ENCODE results near the gene NEFH.

The NEFH gene

DNA sequence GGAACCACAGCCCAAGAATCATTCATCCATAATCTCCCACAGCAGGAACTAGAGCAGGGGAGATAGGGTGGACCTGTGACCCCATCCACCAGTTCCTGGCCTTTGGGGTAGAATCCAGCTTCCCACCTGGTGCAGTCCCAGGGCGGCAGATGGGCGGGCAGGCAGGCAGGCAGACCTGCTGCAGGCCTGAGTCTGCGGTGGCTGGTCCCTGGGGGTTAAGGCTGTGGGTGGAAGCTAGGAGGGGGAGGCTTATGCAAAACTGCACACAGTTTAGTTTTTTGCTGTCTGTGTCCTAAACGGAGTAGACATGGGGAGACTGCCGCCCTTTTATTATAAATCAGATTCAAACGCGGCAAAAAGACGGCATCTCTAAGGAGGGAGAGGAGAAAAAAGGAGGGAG lies 4.5 kb upstream of the NEFH start:
- no peak for DNase-seq (ENCODE audit: low read depth)
- TF ChIP-seq, protein P1, sequence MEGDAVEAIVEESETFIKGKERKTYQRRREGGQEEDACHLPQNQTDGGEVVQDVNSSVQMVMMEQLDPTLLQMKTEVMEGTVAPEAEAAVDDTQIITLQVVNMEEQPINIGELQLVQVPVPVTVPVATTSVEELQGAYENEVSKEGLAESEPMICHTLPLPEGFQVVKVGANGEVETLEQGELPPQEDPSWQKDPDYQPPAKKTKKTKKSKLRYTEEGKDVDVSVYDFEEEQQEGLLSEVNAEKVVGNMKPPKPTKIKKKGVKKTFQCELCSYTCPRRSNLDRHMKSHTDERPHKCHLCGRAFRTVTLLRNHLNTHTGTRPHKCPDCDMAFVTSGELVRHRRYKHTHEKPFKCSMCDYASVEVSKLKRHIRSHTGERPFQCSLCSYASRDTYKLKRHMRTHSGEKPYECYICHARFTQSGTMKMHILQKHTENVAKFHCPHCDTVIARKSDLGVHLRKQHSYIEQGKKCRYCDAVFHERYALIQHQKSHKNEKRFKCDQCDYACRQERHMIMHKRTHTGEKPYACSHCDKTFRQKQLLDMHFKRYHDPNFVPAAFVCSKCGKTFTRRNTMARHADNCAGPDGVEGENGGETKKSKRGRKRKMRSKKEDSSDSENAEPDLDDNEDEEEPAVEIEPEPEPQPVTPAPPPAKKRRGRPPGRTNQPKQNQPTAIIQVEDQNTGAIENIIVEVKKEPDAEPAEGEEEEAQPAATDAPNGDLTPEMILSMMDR (conservative IDR thresholded peaks at IDR 0.05; ENCODE audit: control insufficient read depth, insufficient read depth, low read depth, low read length) = no peak
- no peak overlapping the region for H3K4me3 ChIP-seq (ENCODE audit: control insufficient read depth, low read depth, low read length)

DNA sequence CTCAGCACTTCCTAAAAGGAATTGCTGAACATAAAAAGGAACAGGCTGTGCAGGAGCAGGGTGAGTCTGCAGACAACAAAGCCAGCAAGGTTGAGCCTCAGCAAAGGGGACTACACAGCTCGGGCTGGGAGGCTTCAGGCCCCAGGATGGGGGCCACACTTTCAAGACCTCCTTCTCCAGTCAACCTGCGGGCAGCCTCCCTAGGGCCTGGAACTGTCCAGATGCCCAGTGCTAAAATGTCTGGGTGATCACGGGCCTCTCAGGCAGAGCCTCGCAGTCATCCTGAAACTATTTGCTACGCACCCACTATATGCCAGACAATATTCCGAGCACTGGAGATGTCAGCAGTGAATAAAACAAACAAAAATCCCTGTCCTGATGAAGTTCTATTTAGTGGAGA lies 3.9 kb upstream of the NEFH start:
- TF ChIP-seq, protein P1 (conservative IDR thresholded peaks at IDR 0.05; ENCODE audit: control insufficient read depth, insufficient read depth, low read depth, low read length) = no peak
- no peak overlapping the region for H3K4me3 ChIP-seq (ENCODE audit: control insufficient read depth, low read depth, low read length)
- DNase-seq (ENCODE audit: low read depth) = no peak

DNA sequence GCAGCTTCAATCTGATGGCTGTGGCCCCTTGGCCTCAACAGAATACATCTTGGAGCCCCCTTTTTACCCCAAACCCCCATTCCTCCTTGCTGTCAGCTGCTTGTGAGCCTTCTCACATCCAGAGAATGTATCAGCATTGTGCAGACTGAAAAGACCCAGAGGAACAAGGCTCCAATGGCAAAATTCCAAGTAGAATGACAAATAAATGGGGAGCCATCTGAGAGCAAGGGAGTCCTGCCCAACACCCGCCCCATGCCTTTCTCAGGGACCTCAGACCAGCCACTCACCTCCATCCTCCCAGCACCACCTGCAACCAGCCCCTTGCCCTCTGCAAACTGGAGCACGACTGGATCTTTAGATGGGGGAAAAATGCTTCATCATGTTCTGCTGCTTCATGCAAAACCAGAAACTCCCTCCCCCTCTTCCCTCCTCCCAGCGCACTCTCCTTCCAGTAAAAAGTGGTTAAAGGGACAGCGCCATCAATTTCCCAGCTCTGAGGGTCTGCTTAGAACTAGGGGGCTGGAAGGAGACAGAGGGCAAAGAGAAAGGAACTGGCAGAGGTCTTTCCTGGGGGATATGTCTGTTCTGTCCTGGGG lies 2.2 kb upstream of the NEFH start:
- no peak overlapping the region for H3K4me3 ChIP-seq (ENCODE audit: control insufficient read depth, low read depth, low read length)
- DNase-seq (ENCODE audit: low read depth) = no peak
- TF ChIP-seq, protein P1 (conservative IDR thresholded peaks at IDR 0.05; ENCODE audit: control insufficient read depth, insufficient read depth, low read depth, low read length) = no peak

DNA sequence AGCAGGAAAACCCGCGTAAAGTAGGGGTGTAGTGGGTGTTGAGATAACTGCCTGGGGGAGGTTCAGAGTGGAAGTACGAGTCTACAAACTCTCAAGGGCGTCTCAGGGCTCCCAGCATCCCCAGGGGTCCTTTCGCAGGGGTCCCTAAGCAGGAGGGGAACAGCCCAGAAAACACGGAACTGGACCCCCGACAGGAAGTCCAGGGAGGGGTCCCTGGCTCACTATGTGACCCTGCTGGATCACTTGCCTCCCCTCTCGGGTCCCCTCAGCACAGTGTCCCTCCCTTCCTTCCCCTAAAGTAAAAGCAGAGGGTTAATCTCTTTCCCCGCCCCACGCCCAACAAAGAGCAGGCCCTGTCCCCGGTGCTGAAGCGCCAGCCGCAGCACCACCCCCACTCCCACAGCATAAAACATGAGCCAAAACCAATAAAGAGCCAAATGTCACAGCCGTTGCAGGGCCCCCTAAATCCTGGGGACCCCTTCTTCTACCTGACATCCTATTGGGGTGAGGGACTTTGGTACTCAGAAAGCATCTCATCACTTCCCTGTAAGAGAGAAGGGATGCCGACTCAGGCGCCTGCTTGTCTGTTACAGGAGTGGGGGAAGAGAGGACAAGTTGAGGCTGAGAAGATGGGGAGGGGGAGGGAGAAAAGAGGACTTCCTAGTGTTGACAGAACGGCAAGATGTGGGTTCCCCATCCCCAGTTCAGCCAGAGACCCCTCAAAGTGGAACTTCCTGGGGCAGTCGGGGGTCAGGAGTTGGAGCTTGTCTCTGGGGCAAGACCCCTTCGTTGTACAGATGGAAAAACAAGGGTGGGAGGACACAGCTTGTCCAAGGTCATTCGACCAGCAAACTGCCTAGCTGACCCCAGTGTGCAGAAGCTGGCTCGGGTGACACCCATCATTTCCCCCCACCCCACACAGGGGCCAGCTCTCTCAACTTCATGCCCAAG lies 1.4 kb upstream of the NEFH start:
- TF ChIP-seq, protein P1 (conservative IDR thresholded peaks at IDR 0.05; ENCODE audit: control insufficient read depth, insufficient read depth, low read depth, low read length) = no peak
- no peak overlapping the region for H3K4me3 ChIP-seq (ENCODE audit: control insufficient read depth, low read depth, low read length)
- no peak for DNase-seq (ENCODE audit: low read depth)

DNA sequence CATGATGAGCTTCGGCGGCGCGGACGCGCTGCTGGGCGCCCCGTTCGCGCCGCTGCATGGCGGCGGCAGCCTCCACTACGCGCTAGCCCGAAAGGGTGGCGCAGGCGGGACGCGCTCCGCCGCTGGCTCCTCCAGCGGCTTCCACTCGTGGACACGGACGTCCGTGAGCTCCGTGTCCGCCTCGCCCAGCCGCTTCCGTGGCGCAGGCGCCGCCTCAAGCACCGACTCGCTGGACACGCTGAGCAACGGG lies 169 bp downstream of the NEFH start:
- H3K4me3 ChIP-seq (ENCODE audit: control insufficient read depth, low read depth, low read length) = no peak overlapping the region
- no peak for DNase-seq (ENCODE audit: low read depth)
- TF ChIP-seq, protein P1 (conservative IDR thresholded peaks at IDR 0.05; ENCODE audit: control insufficient read depth, insufficient read depth, low read depth, low read length) = no peak

DNA sequence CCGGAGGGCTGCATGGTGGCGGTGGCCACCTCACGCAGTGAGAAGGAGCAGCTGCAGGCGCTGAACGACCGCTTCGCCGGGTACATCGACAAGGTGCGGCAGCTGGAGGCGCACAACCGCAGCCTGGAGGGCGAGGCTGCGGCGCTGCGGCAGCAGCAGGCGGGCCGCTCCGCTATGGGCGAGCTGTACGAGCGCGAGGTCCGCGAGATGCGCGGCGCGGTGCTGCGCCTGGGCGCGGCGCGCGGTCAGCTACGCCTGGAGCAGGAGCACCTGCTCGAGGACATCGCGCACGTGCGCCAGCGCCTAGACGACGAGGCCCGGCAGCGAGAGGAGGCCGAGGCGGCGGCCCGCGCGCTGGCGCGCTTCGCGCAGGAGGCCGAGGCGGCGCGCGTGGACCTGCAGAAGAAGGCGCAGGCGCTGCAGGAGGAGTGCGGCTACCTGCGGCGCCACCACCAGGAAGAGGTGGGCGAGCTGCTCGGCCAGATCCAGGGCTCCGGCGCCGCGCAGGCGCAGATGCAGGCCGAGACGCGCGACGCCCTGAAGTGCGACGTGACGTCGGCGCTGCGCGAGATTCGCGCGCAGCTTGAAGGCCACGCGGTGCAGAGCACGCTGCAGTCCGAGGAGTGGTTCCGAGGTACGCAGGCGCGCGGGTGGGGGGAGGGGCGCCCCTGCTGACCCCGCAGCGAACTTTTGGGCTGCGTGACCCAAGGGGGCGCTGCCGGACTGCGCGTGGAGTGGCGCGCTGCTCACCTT lies 670 bp downstream of the NEFH start:
- TF ChIP-seq, protein P1 (conservative IDR thresholded peaks at IDR 0.05; ENCODE audit: control insufficient read depth, insufficient read depth, low read depth, low read length) = no peak
- DNase-seq (ENCODE audit: low read depth) = peak; percentile 58
- peak overlapping the region; percentile 16 for H3K4me3 ChIP-seq (ENCODE audit: control insufficient read depth, low read depth, low read length)
